K562 (cell line): Measurements from ENCODE around the gene ANKRD13C. TPM values are rescaled to one million over a fixed set of nuclear protein-coding genes. Genes with fewer than 3 reads are reported as not detected.

ENCODE experiments used
- ATAC-seq: fragments of 200-7000 bp; cut with Tn5 transposase; 3 replicates; pipeline ENCODE4 v1.9.1; 2020; ENCODE audit warnings: moderate library complexity
- BruUV-seq: library from RNA; stranded (reverse); fragments of 400-500 nt; replicated peaks from 2 replicates; lab custom pipeline; 2021; lab: Mats Ljungman, UMichigan
- CTCF ChIA-PET: fragments of 300-600 bp; formaldehyde crosslinking; extraction: SDS; loops from one replicate; lab custom pipeline; 2021; ENCODE audit warnings: low intra/inter-chr PET ratio; lab: Yijun Ruan, JAX
- POLR2A ChIA-PET: fragments of 300-600, 350-650 bp; sonication (Branson Sonifier 250); formaldehyde crosslinking; extraction: SDS; loops from one replicate; lab custom pipeline; 2021; ENCODE audit warnings: antibody characterized with exemption, inconsistent platforms; lab: Yijun Ruan, JAX
- DNase-seq, 4 experiments: peaks; one replicate each; pipeline versions ENCODE4 v3.0.0 to v3.0.0-alpha.2; 2011 to 2018; ENCODE audit warnings: low spot score in 3 of 4, mixed read lengths in 3 of 4; ENCODE audit errors: extremely low read depth in 1 of 4
- FAIRE-seq: peaks from 2 replicates; lab custom pipeline; 2011; peaks lifted over from hg19 to GRCh38; lab: Jason Lieb, UNC
- H2AFZ ChIP-seq: 2 replicates; pipeline ENCODE4 v1.6.0; 2011; ENCODE audit warnings: low read depth, low read length, control low read depth, inconsistent platforms
- H3K27ac ChIP-seq: fragments of 200-600 bp; 3 replicates; pipeline ENCODE4 v1.8.0; 2011; ENCODE audit warnings: low read depth, mild to moderate bottlenecking, control low read depth, inconsistent platforms, low read length, moderate library complexity, mixed read lengths; ENCODE audit errors: extremely low read depth
- H3K27me3 ChIP-seq, 2 experiments: fragments of 300-600 bp in 1 of 2; 2 replicates in 1 of 2; 3 replicates in 1 of 2; pipeline versions ENCODE4 v1.6.0 to v1.8.0; 2011; ENCODE audit warnings: inconsistent platforms in 2 of 2, low read length in 2 of 2, mild to moderate bottlenecking in 1 of 2, mixed read lengths in 1 of 2, moderate library complexity in 1 of 2; ENCODE audit not compliant: control insufficient read depth in 2 of 2, insufficient read depth in 2 of 2
- H3K36me3 ChIP-seq: fragments of 300-600 bp; 3 replicates; pipeline ENCODE4 v1.8.0; 2011; ENCODE audit warnings: mild to moderate bottlenecking, low read length, inconsistent platforms; ENCODE audit not compliant: control insufficient read depth, insufficient read depth
- H3K4me1 ChIP-seq, 2 experiments: fragments of 200-600 bp in 1 of 2; replicated peaks in 1 of 2; 2 replicates in 1 of 2; 3 replicates in 1 of 2; pipeline versions ENCODE4 v1.5.1 to v1.8.0; 2011; ENCODE audit warnings: inconsistent platforms in 2 of 2, low read length in 2 of 2, mild to moderate bottlenecking in 1 of 2, mixed read lengths in 1 of 2, moderate library complexity in 1 of 2; ENCODE audit not compliant: control insufficient read depth in 2 of 2, insufficient read depth in 2 of 2
- H3K4me2 ChIP-seq: 2 replicates; pipeline ENCODE4 v1.6.1; 2011; ENCODE audit warnings: low read length, control low read depth, inconsistent platforms, mixed read lengths; ENCODE audit not compliant: insufficient read depth
- H3K4me3 ChIP-seq: fragments of 200-600 bp; sonication (generic), shearing (Covaris generic); 2 replicates; pipeline ENCODE4 v1.5.1; 2016; ENCODE audit warnings: control low read depth, inconsistent platforms
- H3K79me2 ChIP-seq: fragments of 200-600 bp; 3 replicates; pipeline ENCODE4 v1.8.0; 2011; ENCODE audit warnings: low read length, inconsistent platforms; ENCODE audit not compliant: control insufficient read depth, insufficient read depth
- H3K9ac ChIP-seq, 2 experiments: 2 replicates each; pipeline versions ENCODE4 v1.6.0 to v1.6.1; 2011; ENCODE audit warnings: low read depth in 2 of 2, low read length in 2 of 2, control low read depth in 1 of 2, inconsistent platforms in 1 of 2, mild to moderate bottlenecking in 1 of 2, mixed read lengths in 1 of 2; ENCODE audit not compliant: insufficient read depth in 1 of 2
- H3K9me1 ChIP-seq: one replicate; pipeline ENCODE4 v1.6.0; 2011; ENCODE audit warnings: inconsistent platforms, mild to moderate bottlenecking, low read length, moderate library complexity; ENCODE audit not compliant: control insufficient read depth, insufficient read depth
- H3K9me3 ChIP-seq: replicated peaks from 2 replicates; pipeline ENCODE4 v1.5.1; 2011; ENCODE audit warnings: low read depth, low read length, inconsistent platforms; ENCODE audit not compliant: control insufficient read depth, insufficient read depth
- H4K20me1 ChIP-seq: replicated peaks from 2 replicates; pipeline ENCODE4 v1.6.1; 2011; ENCODE audit warnings: low read length, inconsistent platforms, mixed read lengths; ENCODE audit not compliant: control insufficient read depth, insufficient read depth
- ELF2 ChIP-seq: fragments of 250-450 bp; sonication (Bioruptor Pico); IDR thresholded peaks from 2 replicates; pipeline ENCODE4 v1.5.0; 2021; ENCODE audit warnings: mild to moderate bottlenecking
- GTF2B ChIP-seq: IDR thresholded peaks from 2 replicates; pipeline ENCODE4 v1.6.1; 2011; ENCODE audit not compliant: insufficient read length; ENCODE audit errors: extremely low read depth
- NFYB ChIP-seq: IDR thresholded peaks from 2 replicates; pipeline ENCODE4 v1.6.1; 2011; ENCODE audit warnings: mild to moderate bottlenecking, moderate library complexity; ENCODE audit not compliant: insufficient read length; ENCODE audit errors: extremely low read depth
- SRSF7 ChIP-seq: fragments of 200-400 bp; formaldehyde crosslinking; optimal IDR thresholded peaks from 2 replicates; pipeline ENCODE3; 2017; ENCODE audit warnings: mild to moderate bottlenecking, low read depth, low read length
- WGBS: fragments of 100-300 bp; shearing (Covaris generic); methylation state at CpG from one replicate; pipeline ENCODE4 v1.1.6; 2016; ENCODE audit warnings: low coverage, mixed read lengths; ENCODE audit not compliant: insufficient coverage; ENCODE audit errors: missing lambda C conversion rate; 5-methylcytosine and 5-hydroxymethylcytosine counted together
- in situ Hi-C: fragments of 300-500 bp; cut with MboI; formaldehyde crosslinking; loops from 4 replicates; pipeline ENCODE4 v1.15.0; 2018; ENCODE audit warnings: inconsistent platforms, mixed read lengths
- intact Hi-C: fragments of 100-400 bp; cut with micrococcal nuclease; formaldehyde crosslinking; loops from 2 replicates; pipeline ENCODE4 v1.14.2; 2022
- polyA plus RNA-seq, 8 experiments: library from polyadenylated mRNA; depleted of rRNA in 4 of 8; stranded (reverse) in 5 of 8; unstranded in 3 of 8; fragments of >200 nt; fragmentation: Nextera tagmentation in 2 of 8; fragmentation: Illumina TruSeq in 1 of 8; extraction: Ambion mirVana in 2 of 8; extraction: Trizol in 1 of 8; gene quantifications; 2 replicates each; pipeline versions ENCODE4 v1.2.1 to v1.2.3, GENCODE V29; 2011 to 2014; ENCODE audit warnings: inconsistent platforms in 1 of 8, missing spikeins in 1 of 8
- total RNA-seq, 7 experiments: library from RNA; depleted of rRNA in 6 of 7; stranded (reverse); fragments of >200 nt in 6 of 7; fragmentation: Illumina TruSeq in 2 of 7; extraction: Trizol in 2 of 7; gene quantifications; 2 replicates each; pipeline versions ENCODE4 v1.2.1 to v1.2.3, GENCODE V29; 2011 to 2021; ENCODE audit warnings: low replicate concordance in 1 of 7
- TF ChIP-seq, protein P1 (sequence below): fragments of 450-650 bp; IDR thresholded peaks from 2 replicates; pipeline ENCODE4 v1.6.1; 2017; ENCODE audit warnings: antibody characterized with exemption, mild to moderate bottlenecking

The ANKRD13C gene
- total and polyA plus RNA-seq, 9 of the 15 experiments (the other 6 are each of a cell fraction or from before 2014, with no cell fraction given), result 3.4 to 22.8 (median 12.5) TPM

- TF ChIP-seq, protein P1, sequence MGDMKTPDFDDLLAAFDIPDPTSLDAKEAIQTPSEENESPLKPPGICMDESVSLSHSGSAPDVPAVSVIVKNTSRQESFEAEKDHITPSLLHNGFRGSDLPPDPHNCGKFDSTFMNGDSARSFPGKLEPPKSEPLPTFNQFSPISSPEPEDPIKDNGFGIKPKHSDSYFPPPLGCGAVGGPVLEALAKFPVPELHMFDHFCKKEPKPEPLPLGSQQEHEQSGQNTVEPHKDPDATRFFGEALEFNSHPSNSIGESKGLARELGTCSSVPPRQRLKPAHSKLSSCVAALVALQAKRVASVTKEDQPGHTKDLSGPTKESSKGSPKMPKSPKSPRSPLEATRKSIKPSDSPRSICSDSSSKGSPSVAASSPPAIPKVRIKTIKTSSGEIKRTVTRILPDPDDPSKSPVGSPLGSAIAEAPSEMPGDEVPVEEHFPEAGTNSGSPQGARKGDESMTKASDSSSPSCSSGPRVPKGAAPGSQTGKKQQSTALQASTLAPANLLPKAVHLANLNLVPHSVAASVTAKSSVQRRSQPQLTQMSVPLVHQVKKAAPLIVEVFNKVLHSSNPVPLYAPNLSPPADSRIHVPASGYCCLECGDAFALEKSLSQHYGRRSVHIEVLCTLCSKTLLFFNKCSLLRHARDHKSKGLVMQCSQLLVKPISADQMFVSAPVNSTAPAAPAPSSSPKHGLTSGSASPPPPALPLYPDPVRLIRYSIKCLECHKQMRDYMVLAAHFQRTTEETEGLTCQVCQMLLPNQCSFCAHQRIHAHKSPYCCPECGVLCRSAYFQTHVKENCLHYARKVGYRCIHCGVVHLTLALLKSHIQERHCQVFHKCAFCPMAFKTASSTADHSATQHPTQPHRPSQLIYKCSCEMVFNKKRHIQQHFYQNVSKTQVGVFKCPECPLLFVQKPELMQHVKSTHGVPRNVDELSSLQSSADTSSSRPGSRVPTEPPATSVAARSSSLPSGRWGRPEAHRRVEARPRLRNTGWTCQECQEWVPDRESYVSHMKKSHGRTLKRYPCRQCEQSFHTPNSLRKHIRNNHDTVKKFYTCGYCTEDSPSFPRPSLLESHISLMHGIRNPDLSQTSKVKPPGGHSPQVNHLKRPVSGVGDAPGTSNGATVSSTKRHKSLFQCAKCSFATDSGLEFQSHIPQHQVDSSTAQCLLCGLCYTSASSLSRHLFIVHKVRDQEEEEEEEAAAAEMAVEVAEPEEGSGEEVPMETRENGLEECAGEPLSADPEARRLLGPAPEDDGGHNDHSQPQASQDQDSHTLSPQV, result no peak
- TF ChIP-seq GTF2B, result no peak
- TF ChIP-seq, all 486 proteins: peak for 0
Observed at GRCh38 chr1:70384542-70384941, 30.0 kb upstream of the ANKRD13C start (continued).

DNA sequence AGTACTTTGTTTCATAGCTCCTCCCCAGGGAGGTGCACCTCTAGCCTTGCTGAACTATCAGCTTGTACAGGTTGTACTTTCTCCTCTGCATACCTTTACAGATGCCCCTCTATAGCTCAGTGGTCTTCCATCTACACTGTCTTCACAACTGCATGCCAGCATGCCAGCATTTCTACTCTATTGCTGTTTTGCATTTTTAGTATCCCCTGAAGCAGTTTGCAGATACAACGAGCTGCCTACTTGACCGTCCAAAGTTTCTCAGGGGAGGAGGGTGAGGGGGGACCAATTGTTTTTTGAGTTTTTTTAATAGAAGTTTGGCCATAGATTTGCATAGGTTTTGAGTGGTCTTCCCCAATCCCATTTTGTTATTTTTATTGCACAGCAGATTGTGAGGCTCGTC is 29.0 kb upstream of the ANKRD13C start:
- Histone ChIP-seq H2AFZ (no peak overlapping the region; the same call in 1 of the 2 replicates), H3K9ac (no peak overlapping the region), H3K36me3 (no peaks in the 10 kb centered on the region), H3K27me3 (no peaks in the 10 kb centered on the region), H3K9me1 (no peaks in the 10 kb centered on the region)
- FAIRE-seq (no peak), ATAC-seq (no peak)
- intact Hi-C loops, result no loop called here
- POLR2A ChIA-PET, result interaction anchor here (0.5 to 0.8 kb wide), 2 partner anchors 30 to 659 kb away, joined by 3 read pairs; no protein-coding TSS in a partner anchor
- TF ChIP-seq SRSF7 (no peak), NFYB (no peak), ELF2 (no peak)
- TF ChIP-seq, all 486 proteins: peak for 0
- CTCF ChIA-PET, result no interaction called here
- no peak overlapping the region for H3K4me2 ChIP-seq
- no peaks in the 10 kb centered on the region for H4K20me1 ChIP-seq
- H3K79me2 ChIP-seq, result no peaks in the 10 kb centered on the region
- DNase-seq, result no peak
- no peaks in the 10 kb centered on the region for H3K4me1 ChIP-seq
- BruUV-seq, result no TSS peak
- H3K9me3 ChIP-seq, result no peaks in the 10 kb centered on the region
- in situ Hi-C loops, result no loop called here
- no peak overlapping the region for H3K27ac ChIP-seq
- WGBS, result 20% methylated on average over 3 of the region's 3 CpGs
- H3K4me3 ChIP-seq, result no peak overlapping the region
